IPS-18a (cell line): ENCODE data around the gene MCM10.
"Not testable (repeated sequence)": the region's sequence is repeated elsewhere in the genome, so short reads cannot be mapped to it uniquely, and the experiment has no call there.

ENCODE experiments used
- H3K27ac ChIP-seq: one replicate; pipeline ENCODE4 v1.5.1; 2013; ENCODE audit warnings: low read length
- H3K27me3 ChIP-seq: one replicate; pipeline ENCODE4 v1.6.1; 2013; ENCODE audit warnings: mild to moderate bottlenecking, low read length; ENCODE audit not compliant: control insufficient read depth, insufficient read depth
- H3K36me3 ChIP-seq: one replicate; pipeline ENCODE4 v1.6.1; 2013; ENCODE audit warnings: low read depth, low read length; ENCODE audit not compliant: control insufficient read depth
- H3K4me1 ChIP-seq: one replicate; pipeline ENCODE4 v1.6.1; 2013; ENCODE audit warnings: low read depth, low read length; ENCODE audit not compliant: control insufficient read depth
- H3K4me3 ChIP-seq: one replicate; pipeline ENCODE4 v1.5.1; 2013; ENCODE audit warnings: low read length
- H3K9ac ChIP-seq: one replicate; pipeline ENCODE4 v1.6.1; 2013; ENCODE audit warnings: mild to moderate bottlenecking, low read length, moderate library complexity
- H3K9me3 ChIP-seq: one replicate; pipeline ENCODE4 v1.6.1; 2013; ENCODE audit warnings: low read depth, low read length; ENCODE audit not compliant: control insufficient read depth

MCM10 gene

DNA sequence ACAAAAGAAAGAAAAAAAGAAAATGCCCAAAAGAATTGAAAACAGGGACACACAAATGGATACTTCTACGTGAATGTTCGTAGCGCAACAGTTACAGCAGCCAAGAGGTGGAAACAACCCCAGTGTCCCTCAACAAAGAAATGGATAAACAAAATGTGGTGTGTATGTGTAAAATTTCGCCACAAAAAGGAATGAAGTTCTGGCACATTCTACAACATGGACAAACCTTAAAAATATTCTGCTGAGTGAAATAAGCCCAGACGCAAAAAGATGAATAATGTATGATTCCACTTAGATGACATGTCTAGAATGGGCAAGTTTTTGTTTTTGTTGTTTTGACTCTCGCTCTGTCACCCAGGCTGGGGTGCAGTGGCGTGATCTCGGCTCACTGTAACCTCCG lies 61.9 kb downstream of the MCM10 start:
- Histone ChIP-seq H3K36me3 (no peaks in the 10 kb centered on the region), H3K4me3 (no peak overlapping the region), H3K27ac (no peak overlapping the region), H3K9me3 (no peaks in the 10 kb centered on the region), H3K27me3 (no peaks in the 10 kb centered on the region), H3K4me1 (peaks cover 7% of the 10 kb centered on the region), H3K9ac (no peak overlapping the region)

DNA sequence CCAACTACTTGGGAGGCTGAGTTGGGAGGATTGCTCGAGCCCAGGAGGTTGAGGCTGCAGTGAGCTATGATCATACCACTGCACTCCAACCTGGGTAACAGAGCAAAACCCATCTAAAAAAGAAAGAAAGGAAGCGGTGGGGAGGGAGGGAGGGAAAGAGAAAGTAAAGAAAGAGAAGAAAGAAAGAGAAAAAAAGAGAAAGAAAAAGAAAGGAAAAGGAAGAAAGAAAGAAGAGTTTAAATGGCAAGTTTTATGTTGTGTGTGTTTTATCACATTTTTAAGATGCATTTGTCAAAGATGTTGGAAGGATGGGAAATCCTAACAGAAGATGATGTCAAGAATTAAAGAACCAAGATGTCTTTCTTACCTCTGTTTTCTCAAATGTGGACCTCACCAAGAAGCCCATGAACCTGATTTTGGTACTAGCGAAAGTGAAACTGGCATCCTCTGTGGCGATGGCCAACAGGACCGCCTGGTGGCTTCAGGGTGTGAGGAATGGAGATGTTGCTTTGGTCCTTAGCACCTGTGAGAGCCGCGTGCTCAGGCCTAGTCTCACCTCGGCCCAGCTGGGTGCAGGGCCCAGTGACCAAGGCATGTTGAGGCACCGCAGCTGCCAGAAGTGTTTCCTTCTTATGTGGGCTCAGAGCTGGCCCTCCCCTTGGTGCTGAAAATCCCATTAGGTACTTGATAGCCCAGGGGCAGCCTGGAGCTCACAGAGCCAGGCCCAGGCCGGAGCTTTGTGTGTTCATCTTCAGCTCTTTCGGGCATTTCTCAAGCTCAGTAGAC lies 63.0 kb downstream of the MCM10 start:
- Histone ChIP-seq H3K36me3 (no peaks in the 10 kb centered on the region), H3K4me1 (peaks cover 5% of the 10 kb centered on the region), H3K27ac (no peak overlapping the region), H3K27me3 (no peaks in the 10 kb centered on the region), H3K9me3 (no peaks in the 10 kb centered on the region), H3K9ac (no peak overlapping the region), H3K4me3 (no peak overlapping the region)

DNA sequence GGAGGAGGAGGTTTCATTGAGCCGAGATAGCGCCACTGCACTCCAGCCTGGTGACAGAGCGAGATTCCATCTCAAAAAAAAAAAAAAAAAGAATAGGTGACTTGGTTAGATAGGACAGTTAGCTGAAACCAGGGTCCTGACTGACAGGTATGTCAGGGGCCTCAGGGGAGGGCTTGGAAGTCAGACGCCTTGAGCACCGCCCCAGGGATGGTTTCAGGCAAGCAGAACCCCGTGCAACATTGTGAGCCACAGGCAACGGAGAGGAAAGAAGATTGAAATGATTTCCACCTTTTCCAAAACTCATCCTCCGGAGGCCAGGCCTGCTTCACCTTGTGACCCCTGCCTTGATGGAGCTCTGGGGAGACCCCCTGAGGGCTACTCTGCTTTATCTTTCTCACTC lies 64.2 kb downstream of the MCM10 start:
- H3K4me3 ChIP-seq = no peak overlapping the region
- H3K9me3 ChIP-seq = no peaks in the 10 kb centered on the region
- H3K27ac ChIP-seq = no peak overlapping the region
- no peaks in the 10 kb centered on the region for H3K27me3 ChIP-seq
- no peak overlapping the region for H3K9ac ChIP-seq
- H3K36me3 ChIP-seq = no peaks in the 10 kb centered on the region
- peaks cover 6% of the 10 kb centered on the region for H3K4me1 ChIP-seq

DNA sequence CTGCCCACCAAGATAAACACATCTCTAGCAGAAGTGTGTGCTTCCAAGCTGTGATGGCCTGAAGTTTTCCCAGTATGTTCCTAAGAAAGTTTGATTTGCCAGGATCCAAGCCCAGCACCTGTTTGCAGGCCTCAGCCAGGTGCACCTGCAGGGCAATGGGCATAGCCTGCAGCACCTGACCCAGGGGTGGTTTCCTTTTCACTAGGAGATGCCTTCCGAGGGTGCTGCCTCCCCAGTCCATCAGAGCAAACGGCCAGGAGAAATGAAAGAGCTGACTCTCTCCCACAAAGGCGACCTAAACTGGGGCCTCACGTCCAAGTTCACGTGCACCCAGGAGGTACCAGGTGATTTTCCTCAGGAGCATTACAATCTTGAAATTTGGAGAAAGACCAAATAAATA lies 65.7 kb downstream of the MCM10 start:
- Histone ChIP-seq H3K4me1 (peaks cover 6% of the 10 kb centered on the region), H3K27ac (no peak overlapping the region), H3K9ac (no peak overlapping the region), H3K36me3 (no peaks in the 10 kb centered on the region), H3K4me3 (no peak overlapping the region), H3K9me3 (no peaks in the 10 kb centered on the region), H3K27me3 (no peaks in the 10 kb centered on the region)

DNA sequence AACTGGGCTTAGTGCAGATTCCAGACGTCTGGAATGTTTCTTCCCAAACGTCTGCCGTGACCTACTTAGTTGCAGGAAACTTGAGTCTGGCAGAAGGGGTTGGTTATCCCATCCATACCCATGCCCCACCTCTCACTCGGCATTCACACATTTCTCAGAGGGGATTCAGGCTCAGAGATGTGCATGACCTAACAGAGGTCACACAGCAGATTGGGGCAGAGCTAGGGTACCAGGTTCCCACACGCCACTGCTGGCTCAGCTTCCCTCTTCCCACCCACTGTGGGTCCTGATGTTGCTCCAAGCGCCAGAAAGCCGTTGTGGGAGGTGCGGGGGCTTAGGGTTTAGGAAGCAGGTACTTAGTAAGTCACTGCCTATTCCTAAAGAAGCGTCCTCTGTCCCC lies 69.8 kb downstream of the MCM10 start:
- Histone ChIP-seq H3K9me3 (no peaks in the 10 kb centered on the region), H3K9ac (no peak overlapping the region), H3K4me3 (no peak overlapping the region), H3K27ac (no peak overlapping the region), H3K36me3 (no peaks in the 10 kb centered on the region), H3K27me3 (no peaks in the 10 kb centered on the region), H3K4me1 (peaks cover 10% of the 10 kb centered on the region)

DNA sequence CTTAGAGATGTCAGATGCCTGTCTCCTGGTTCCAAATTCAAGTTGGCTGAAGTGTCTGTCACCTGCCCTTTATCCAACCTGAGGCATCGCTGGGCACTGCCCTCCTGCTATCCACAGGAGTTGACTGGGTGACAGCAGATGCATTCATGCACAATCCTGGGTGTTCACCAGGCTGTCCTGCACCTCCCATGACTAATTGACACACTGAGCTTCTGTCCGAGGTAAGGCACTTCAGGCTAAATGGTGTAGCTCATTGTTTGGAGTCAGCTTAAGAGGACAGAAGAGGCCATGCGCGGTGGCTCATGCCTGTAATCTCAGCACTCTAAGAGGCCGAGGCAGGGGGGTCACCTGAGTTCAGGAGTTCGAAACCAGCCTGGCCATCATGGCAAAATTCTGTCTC lies 70.5 kb downstream of the MCM10 start:
- no peaks in the 10 kb centered on the region for H3K27me3 ChIP-seq
- no peak overlapping the region for H3K4me3 ChIP-seq
- H3K27ac ChIP-seq = no peak overlapping the region
- no peak overlapping the region for H3K9ac ChIP-seq
- peaks cover 10% of the 10 kb centered on the region for H3K4me1 ChIP-seq
- no peaks in the 10 kb centered on the region for H3K36me3 ChIP-seq
- H3K9me3 ChIP-seq = no peaks in the 10 kb centered on the region

DNA sequence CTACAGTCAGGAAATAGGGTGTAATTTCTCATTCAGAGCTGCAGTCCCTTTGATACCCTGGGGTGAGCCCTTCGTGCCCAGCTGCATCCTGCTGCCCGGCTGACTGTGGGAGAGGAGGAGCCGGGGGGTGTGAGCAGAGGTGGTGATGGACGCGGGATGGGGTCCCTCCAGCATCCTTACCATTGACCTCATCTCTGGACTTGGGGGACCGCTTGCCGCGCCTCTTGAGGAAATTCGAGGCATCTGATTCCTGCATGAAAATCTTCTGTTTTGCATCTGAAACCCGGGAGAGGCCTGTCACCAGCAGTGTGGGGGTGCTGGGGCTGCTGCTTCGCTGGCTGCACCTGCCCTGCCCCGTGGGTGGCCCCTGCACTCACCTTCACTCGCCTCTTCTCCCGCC lies 72.0 kb downstream of the MCM10 start:
- no peaks in the 10 kb centered on the region for H3K27me3 ChIP-seq
- no peak overlapping the region for H3K27ac ChIP-seq
- no peak overlapping the region for H3K9ac ChIP-seq
- no peaks in the 10 kb centered on the region for H3K36me3 ChIP-seq
- no peak overlapping the region for H3K4me3 ChIP-seq
- no peaks in the 10 kb centered on the region for H3K9me3 ChIP-seq
- H3K4me1 ChIP-seq = peaks cover 10% of the 10 kb centered on the region

DNA sequence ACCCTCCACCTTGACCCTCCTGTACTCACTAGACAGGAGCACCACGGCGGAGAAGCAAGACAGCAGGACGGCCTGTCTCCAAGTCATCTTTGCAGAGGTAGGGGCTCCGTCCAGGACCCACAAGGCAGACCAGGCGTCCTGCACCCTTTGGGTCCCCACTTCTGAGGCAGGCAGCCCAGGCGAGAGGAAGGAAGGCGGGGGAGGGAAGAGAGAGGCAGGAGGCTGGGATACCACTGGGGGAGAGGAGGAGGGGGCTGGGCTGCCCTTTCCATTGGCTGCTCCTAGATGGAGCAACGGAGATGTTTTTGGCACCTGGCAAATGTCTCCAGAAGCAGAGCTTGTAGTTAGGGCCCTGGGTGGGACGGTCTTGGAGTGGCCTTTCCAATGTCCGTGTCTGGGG lies 72.8 kb downstream of the MCM10 start, which contains the start of gene UCMA:
Gene UCMA (minus strand): TSS at position 203 of the 400 bp plus-strand sequence. CDS start 116 bp downstream, at position 87.
- H3K27ac ChIP-seq = no peak within 1 kb of the TSS
- no peak within 1 kb of the TSS for H3K4me3 ChIP-seq
- no peak within 1 kb of the TSS for H3K9ac ChIP-seq
- H3K36me3 ChIP-seq = no peaks in the 10 kb centered on the region
- H3K27me3 ChIP-seq = no peaks in the 10 kb centered on the region
- H3K4me1 ChIP-seq = peaks cover 10% of the 10 kb centered on the region
- H3K9me3 ChIP-seq = no peaks in the 10 kb centered on the region

DNA sequence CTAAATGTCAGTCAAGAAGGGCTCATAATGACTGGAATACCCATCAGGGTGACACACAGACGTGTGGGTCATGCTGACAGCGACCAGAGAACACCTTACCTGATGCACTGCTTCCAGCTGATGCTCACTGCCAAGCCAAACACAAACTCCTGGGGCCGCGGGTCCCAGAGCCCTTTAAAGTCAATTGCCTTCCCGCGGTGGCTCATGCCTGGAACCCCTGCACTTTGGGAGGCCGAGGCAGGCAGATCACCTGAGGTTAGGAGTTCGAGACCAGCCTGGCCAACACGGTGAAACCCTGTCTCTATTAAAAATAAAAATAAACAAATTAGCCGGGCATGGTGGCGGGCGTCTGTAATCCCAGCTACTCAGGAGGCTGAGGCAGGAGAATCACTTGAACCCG lies 73.4 kb downstream of the MCM10 start:
- not testable (repeated sequence) for H3K9ac ChIP-seq, H3K9me3 ChIP-seq, H3K27me3 ChIP-seq

DNA sequence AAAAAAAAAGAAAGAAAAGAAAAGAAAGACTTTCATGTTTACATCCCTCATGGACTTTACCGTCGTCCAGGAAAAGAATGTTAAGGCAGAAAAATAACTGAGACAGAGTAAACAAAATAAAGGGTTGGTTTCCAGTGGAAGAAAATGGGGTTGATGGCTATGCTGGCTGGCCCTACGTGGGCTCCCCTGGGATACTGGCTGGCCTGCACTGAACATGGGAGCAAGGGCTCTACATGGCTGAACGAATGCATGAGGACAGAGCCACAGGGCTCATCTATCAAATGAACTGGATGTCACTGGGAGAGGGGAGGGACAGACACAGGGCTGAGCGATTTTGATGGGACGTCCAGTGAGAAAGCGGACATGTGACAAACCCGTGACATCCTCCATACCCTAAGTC lies 75.3 kb downstream of the MCM10 start:
- Histone ChIP-seq H3K36me3 (no peaks in the 10 kb centered on the region), H3K4me3 (no peak overlapping the region), H3K9me3 (no peaks in the 10 kb centered on the region), H3K9ac (no peak overlapping the region), H3K4me1 (peaks cover 4% of the 10 kb centered on the region), H3K27me3 (no peaks in the 10 kb centered on the region), H3K27ac (no peak overlapping the region)

More for the DNA sequence above, 73.4 kb downstream of the MCM10 start:
- H3K36me3 ChIP-seq, H3K27ac ChIP-seq, H3K4me1 ChIP-seq, H3K4me3 ChIP-seq: not testable (repeated sequence)

DNA sequence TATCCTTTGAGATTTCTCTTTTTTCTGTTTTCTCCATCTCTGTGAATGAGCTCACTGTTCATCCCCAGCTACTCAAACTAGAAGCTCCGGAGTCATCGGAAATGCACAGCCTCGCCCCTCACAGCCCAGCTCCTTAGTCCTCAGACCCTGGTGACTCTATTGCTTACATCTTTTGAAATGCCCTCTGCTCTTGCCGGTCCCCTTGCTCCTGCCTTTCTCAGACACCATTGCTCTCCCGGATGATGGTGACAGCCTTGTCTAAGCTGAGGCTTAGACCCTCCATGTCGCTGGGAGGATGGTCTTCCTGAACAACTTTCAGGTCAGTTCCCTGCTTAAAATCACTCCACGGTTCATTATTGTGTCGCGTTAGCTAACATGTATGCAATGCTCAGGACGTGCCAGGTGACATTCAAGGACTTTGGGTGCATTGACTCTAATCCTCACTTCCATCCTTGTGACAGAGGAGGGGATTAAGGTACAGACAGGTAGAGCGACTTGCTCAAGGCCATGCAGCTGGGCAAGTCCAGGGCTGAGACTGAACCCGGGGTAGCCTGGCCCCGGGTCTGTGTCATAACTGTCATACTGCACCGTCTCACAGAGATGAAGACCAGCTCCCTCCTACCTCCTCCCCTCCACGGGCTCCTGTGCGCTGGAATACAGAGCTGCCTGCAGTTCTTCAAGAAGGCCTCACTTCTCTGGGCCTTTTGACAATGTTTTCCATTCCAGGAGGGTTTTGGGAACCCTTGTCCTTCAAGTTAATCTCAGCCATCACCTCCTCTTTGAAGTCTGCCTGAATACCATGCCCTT lies 77.1 kb downstream of the MCM10 start:
- Histone ChIP-seq H3K4me1 (no peaks in the 10 kb centered on the region), H3K27me3 (no peaks in the 10 kb centered on the region), H3K36me3 (no peaks in the 10 kb centered on the region), H3K9ac (no peak overlapping the region), H3K27ac (no peak overlapping the region), H3K4me3 (no peak overlapping the region), H3K9me3 (no peaks in the 10 kb centered on the region)

DNA sequence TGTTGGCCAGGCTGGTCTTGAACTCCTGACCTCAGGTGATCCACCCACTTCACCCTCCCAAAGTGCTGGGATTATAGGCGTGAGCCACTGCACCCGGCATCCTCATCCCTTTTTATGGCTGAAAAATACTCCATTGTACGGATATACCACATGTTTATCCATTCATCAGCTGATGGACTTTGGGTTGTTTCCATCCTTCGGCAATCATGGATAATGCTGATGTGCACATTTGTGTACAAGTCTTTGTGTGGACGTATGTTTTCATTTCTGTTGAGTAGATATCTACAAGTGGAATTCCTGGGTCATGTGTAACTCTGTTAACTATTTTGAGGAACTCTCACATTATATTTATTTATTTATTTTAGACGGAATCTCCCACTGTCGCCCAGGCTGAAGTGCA lies 78.6 kb downstream of the MCM10 start:
- Histone ChIP-seq H3K27ac (no peak overlapping the region), H3K9me3 (no peaks in the 10 kb centered on the region), H3K4me3 (no peak overlapping the region), H3K27me3 (no peaks in the 10 kb centered on the region), H3K36me3 (no peaks in the 10 kb centered on the region), H3K9ac (no peak overlapping the region), H3K4me1 (no peaks in the 10 kb centered on the region)
